ENCODE measurements around the gene HEPHL1.

HEPHL1 gene

DNA sequence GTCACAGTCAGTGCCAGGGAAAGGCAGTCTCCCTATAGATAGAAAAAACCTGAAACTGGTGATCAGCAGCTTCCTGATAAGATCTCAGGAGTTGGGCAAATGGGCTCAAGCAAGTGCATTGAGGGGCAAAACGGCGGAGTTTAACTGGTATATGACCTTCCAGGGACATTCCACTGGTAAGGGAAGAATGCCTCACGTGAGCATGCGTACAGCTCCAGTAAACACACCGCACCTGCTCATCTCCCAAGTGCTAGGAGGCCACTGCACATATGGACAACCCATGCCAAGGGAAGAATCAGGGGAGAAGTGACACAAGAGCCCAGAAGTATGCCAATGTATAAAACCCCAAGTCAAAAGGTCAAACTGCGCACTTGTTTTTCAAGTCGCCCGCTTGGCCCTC is 11.6 kb downstream of the HEPHL1 start:
- no peaks in the 10 kb centered on the region for H3K36me3 Mint-ChIP-seq (ENCODE audit: low read depth)
- no peaks in the 10 kb centered on the region for H3K9me3 Mint-ChIP-seq
- no peak overlapping the region for H3K4me3 Mint-ChIP-seq
- H3K27ac Mint-ChIP-seq: no peak overlapping the region
- H3K27me3 Mint-ChIP-seq: peaks cover 8% of the 10 kb centered on the region
- no peaks in the 10 kb centered on the region for H3K4me1 Mint-ChIP-seq (ENCODE audit: low read depth)

DNA sequence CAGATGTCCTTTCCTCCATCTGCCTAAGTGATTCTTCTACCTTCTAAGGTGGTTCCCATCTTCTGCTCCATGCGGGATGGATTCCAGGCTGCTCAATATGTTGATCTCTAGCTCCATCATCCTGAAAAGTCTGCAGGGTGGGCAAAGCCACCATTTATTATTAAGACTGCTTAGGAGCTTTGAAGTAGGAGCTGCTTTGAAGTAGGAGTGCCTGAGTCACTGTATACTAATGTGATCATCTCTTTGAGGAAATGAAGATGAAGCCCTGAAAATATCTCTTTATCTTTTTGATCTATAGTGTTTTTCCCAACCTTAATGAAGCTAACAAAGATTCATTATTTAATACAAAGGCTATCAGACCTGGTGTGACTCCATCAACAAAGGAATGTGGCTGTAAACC is 13.1 kb downstream of the HEPHL1 start:
- Mint-ChIP-seq H3K4me1 (ENCODE audit: low read depth) (no peaks in the 10 kb centered on the region), H3K36me3 (ENCODE audit: low read depth) (no peaks in the 10 kb centered on the region), H3K9me3 (no peaks in the 10 kb centered on the region), H3K4me3 (no peak overlapping the region), H3K27me3 (peaks cover 5% of the 10 kb centered on the region), H3K27ac (no peak overlapping the region)

DNA sequence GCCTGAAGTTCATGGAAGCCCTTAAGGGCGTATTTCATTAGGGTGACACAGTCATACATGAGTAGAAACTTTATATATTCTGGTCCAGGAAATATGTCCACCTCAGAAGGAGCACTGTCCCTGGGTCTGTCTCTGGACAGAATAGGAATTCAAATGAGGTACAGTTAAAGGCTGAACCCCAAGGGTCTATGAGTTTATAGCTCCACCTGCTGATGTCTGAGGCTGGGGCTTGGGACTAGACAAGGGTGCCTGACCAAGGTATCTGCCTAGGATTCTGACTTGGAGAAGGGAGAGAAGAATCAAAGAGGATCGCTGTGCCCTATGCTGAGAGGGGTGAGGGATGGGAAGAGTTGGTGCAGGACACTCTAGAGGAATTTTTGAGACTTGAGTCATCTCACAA is 14.9 kb downstream of the HEPHL1 start:
- Mint-ChIP-seq H3K4me3 (no peak overlapping the region), H3K4me1 (ENCODE audit: low read depth) (no peaks in the 10 kb centered on the region), H3K27ac (no peak overlapping the region), H3K9me3 (no peaks in the 10 kb centered on the region), H3K27me3 (peaks cover 5% of the 10 kb centered on the region), H3K36me3 (ENCODE audit: low read depth) (no peaks in the 10 kb centered on the region)

DNA sequence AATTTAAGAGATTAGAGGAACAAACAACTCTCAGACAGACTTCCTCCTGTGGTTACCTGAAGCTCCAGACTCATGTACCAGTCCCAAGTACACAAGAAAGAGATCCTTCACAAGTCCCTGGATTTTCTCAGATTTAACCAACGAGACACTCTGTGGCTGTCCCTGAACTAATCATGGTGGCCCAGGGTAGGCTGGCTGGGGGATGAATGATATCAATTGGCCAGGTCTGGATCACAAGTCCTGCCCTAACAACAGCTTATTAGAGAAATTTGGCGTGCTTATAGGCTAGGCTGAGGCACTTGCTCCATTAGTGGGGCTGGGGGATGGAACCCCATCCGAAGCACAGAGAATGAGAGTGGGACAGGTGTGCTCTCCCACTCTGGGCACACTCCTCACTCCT is 22.1 kb downstream of the HEPHL1 start:
- no peak overlapping the region for H3K4me3 Mint-ChIP-seq
- no peak overlapping the region for H3K27ac Mint-ChIP-seq
- no peaks in the 10 kb centered on the region for H3K4me1 Mint-ChIP-seq (ENCODE audit: low read depth)
- H3K9me3 Mint-ChIP-seq: no peaks in the 10 kb centered on the region
- H3K36me3 Mint-ChIP-seq (ENCODE audit: low read depth): no peaks in the 10 kb centered on the region
- H3K27me3 Mint-ChIP-seq: no peaks in the 10 kb centered on the region

DNA sequence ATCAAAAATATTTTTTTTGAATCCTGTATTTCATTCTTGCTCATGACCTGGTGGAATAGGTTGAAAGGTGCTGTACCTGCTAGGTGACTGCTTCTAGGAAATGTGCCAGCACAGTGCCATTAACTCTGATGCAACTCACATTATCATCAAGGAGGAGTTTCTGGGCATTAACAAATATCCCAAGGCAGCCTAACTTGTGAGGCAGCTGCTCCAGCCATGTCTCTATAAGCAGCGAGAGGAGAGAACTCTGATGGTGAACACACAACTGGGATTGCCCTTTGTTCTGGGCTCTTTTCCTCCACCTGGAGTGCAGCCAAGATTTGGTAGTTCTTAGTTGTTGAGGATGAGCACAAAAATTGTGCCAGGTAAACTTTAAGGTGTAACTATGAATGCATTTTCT is 25.6 kb downstream of the HEPHL1 start:
- Mint-ChIP-seq H3K27me3 (no peaks in the 10 kb centered on the region), H3K36me3 (ENCODE audit: low read depth) (no peaks in the 10 kb centered on the region), H3K27ac (no peak overlapping the region), H3K4me1 (ENCODE audit: low read depth) (no peaks in the 10 kb centered on the region), H3K9me3 (no peaks in the 10 kb centered on the region), H3K4me3 (no peak overlapping the region)

DNA sequence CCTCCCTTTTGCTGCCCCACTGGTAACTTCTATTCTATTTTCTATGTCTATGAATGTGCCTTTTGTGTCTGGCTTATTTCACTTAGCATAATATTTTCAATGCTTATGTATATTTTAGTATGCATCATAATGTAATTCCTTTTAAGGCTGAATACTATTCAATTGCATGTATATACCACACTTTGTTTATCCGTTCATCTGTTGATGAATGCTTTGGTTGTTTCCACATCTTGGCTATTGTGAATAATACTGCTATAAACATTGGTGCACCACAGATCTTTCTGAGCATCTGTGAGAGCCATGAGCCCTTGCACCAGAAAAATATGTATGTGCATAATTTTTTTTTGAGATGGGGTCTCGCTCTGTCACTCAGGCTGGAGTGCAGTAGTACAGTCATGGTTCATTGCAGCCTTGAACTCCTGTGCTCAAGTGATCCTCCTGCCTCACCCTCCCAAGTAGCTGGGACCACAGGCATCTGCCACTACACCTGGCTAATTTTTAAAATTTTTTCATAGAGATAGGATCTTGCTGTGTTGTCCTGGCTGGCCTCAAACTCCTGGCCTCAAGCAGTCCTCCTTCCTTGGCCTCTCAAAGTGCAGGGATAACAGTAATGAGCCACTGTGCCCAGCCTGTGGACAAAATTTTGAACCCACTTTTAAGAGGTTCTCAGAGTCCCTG is 27.0 kb downstream of the HEPHL1 start:
- no peak overlapping the region for H3K4me3 Mint-ChIP-seq
- H3K27ac Mint-ChIP-seq: no peak overlapping the region
- H3K4me1 Mint-ChIP-seq (ENCODE audit: low read depth): no peaks in the 10 kb centered on the region
- H3K36me3 Mint-ChIP-seq (ENCODE audit: low read depth): no peaks in the 10 kb centered on the region
- H3K27me3 Mint-ChIP-seq: peaks cover 11% of the 10 kb centered on the region
- no peaks in the 10 kb centered on the region for H3K9me3 Mint-ChIP-seq

DNA sequence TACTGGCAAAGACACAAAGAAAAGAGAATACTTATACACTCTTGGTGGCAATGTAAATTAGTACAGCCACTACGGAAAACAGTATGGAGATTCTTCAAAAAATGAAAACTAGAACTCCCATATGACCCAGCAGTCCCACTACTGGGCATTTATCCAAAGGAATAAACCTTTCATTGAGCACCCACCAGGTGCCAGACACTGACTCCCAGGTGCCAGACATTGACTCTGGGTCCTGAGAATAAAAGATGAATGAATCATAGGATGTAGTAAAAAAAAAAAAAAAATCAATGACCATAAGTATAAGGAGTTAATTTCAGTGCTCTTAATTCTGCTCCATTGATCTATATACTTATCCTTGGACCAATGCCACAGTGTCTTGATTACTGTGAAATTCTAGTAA is 28.2 kb downstream of the HEPHL1 start:
- H3K36me3 Mint-ChIP-seq (ENCODE audit: low read depth): no peaks in the 10 kb centered on the region
- peaks cover 14% of the 10 kb centered on the region for H3K27me3 Mint-ChIP-seq
- H3K27ac Mint-ChIP-seq: no peak overlapping the region
- H3K4me1 Mint-ChIP-seq (ENCODE audit: low read depth): no peaks in the 10 kb centered on the region
- no peaks in the 10 kb centered on the region for H3K9me3 Mint-ChIP-seq
- no peak overlapping the region for H3K4me3 Mint-ChIP-seq

DNA sequence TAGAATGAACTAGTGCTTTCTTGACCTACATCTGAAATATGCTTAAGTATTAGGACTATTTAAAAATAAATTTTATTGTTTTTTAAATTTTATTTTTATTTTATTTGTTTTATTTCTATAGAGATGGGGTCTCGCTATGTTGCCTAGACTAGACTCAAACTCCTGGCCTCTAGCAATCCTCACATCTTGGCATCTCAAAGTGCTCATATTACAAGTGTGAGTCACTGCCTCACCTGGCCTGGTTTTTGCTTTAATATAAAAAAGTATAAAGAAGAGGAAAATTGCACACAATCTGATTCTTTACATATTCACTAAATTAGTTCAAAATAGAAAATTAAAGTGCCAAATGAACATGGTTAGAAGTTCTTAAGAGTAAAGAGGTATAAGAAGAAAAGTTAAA is 37.5 kb downstream of the HEPHL1 start:
- Mint-ChIP-seq H3K4me3 (no peak overlapping the region), H3K27me3 (peaks cover 9% of the 10 kb centered on the region), H3K36me3 (ENCODE audit: low read depth) (no peaks in the 10 kb centered on the region), H3K27ac (no peak overlapping the region), H3K9me3 (no peaks in the 10 kb centered on the region), H3K4me1 (ENCODE audit: low read depth) (no peaks in the 10 kb centered on the region)

DNA sequence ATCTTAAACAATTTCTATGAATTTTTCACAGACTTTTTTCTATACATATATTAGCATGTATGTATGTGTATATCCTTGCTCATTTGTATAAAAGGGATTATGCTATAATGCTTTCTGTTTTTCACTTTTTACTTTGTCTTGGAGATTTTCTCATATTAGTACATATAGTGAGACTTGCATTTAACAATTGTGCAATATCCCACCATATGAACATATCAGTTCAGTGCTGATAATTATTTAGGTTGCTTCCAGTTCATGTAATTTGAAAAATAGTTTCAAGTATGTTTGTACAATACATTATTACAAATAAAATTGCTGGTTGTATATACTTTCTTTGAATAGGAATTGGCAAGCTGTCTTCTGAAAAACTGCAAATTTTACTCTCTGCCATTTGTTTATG is 37.9 kb downstream of the HEPHL1 start:
- H3K27me3 Mint-ChIP-seq: peaks cover 9% of the 10 kb centered on the region
- no peak overlapping the region for H3K27ac Mint-ChIP-seq
- no peaks in the 10 kb centered on the region for H3K4me1 Mint-ChIP-seq (ENCODE audit: low read depth)
- no peak overlapping the region for H3K4me3 Mint-ChIP-seq
- no peaks in the 10 kb centered on the region for H3K9me3 Mint-ChIP-seq
- H3K36me3 Mint-ChIP-seq (ENCODE audit: low read depth): no peaks in the 10 kb centered on the region

DNA sequence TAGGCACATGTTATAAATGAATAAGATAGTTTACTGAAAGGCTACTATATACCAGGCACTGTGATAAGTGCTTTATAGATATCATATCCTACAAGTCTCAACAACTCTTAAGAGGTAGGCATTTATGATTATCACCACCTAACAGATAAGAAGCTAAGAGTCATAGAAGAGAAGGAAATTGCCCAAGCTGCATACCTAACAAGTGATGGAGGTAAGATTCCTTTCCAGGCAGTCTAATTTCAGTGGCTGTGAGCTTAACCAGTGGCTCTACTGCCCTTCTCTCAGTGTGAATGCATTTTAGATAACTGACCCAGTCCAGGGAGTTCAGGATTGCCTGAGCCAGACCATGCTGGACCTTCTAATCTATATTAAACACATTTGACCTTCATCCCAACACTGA is 39.2 kb downstream of the HEPHL1 start:
- no peaks in the 10 kb centered on the region for H3K4me1 Mint-ChIP-seq (ENCODE audit: low read depth)
- no peaks in the 10 kb centered on the region for H3K9me3 Mint-ChIP-seq
- H3K36me3 Mint-ChIP-seq (ENCODE audit: low read depth): no peaks in the 10 kb centered on the region
- H3K4me3 Mint-ChIP-seq: no peak overlapping the region
- H3K27me3 Mint-ChIP-seq: peaks cover 9% of the 10 kb centered on the region
- H3K27ac Mint-ChIP-seq: no peak overlapping the region

DNA sequence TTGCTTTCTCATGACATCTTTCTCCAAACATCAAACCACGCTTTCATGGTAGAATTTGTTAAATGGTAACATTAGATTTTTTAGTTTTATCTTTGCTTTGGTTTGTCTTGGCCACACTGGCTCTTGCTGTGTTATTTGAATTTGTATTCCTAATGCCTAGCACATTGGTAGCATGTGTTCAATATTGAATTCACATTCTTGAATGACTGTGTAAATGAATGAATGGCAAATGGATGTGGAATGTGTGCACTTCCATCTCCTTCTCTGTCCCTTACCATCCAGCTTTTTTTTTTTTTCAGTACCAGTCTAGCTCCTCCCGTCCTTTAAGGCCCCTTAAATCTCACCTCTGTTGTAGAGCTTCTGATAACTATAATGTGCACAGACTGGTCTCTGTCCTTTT is 41.2 kb downstream of the HEPHL1 start:
- Mint-ChIP-seq H3K4me3 (no peak overlapping the region), H3K27ac (no peak overlapping the region), H3K9me3 (no peaks in the 10 kb centered on the region), H3K36me3 (ENCODE audit: low read depth) (no peaks in the 10 kb centered on the region), H3K27me3 (peaks cover 9% of the 10 kb centered on the region), H3K4me1 (ENCODE audit: low read depth) (no peaks in the 10 kb centered on the region)

DNA sequence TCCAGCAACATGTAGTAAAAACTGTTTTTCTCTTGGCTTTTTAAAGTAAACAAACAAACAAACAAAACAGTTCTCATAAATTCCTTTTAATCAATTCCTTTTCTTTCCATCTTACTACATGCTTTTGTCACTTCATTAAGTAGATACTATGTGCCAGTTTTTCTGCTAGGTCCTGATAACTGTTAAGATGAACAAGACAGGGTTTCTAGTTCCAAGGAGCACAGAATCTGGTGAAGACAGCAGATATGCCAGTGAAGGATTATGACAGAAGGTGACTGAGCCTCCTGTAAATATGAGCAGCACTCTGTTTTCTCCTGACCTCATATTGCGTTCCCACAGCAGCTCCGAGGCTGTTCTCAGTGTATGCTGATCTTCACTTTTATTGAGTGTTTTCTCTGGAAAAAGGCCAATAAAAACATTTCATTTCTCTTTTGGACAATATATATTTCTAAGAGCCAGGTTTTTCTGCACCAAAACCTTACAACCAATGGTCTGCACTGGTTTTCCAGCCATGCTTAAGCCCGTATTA is 45.8 kb downstream of the HEPHL1 start:
- H3K36me3 Mint-ChIP-seq (ENCODE audit: low read depth): no peaks in the 10 kb centered on the region
- no peak overlapping the region for H3K4me3 Mint-ChIP-seq
- no peaks in the 10 kb centered on the region for H3K27me3 Mint-ChIP-seq
- H3K27ac Mint-ChIP-seq: no peak overlapping the region
- H3K9me3 Mint-ChIP-seq: no peaks in the 10 kb centered on the region
- no peaks in the 10 kb centered on the region for H3K4me1 Mint-ChIP-seq (ENCODE audit: low read depth)

DNA sequence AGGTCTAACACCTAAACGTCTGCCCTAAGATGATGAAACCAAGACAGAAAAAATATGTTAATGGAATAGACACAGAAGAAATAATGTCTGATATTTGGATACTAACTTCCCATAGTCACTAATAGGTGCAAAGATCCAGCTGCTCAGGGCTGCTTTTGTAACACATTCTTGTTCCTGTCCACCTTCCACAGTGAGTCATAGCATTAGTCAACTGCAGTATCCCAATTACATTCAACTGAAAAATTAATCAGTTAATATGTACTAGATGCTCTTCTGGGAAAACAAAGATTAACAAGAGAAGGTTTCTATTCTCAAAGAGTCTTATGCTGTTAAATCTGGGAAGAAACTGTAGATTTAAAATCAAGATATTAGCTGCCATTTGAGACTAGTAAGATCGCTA is 47.6 kb downstream of the HEPHL1 start:
- Mint-ChIP-seq H3K27ac (no peak overlapping the region), H3K27me3 (no peaks in the 10 kb centered on the region), H3K9me3 (no peaks in the 10 kb centered on the region), H3K36me3 (ENCODE audit: low read depth) (no peaks in the 10 kb centered on the region), H3K4me3 (no peak overlapping the region), H3K4me1 (ENCODE audit: low read depth) (no peaks in the 10 kb centered on the region)

DNA sequence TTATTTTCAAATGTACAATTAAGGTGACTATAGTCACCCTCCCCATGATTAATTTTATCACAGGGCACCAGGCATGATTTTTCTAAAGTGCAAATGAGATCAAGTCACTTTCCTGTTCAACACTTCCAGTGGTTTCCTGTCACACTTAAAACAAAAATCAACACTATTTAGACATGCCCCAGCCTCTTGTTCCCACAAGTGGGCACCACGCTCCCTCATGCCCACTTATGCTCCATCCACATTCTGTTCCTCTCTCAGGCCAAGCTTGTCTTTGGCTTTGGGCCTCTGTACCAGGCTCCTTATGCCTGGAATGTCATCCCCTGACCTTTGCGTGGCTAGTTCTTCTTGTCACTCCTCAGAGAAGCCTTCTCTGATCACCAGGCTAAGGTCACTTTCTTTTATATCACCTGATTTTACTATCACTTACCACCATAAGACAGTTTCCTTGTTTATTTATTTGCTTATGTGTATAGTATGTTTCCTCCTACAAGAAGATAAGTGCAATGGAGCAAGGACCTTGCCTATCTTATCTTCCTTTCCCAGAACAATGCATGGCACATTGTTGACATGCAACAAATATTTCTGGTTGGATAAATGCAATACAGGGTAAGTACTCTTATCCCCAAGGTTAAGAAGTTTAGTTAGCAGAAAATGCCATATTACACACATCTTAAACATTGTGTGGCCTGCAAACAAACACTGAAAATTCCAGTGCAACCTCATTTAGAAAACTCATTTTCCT is 56.6 kb downstream of the HEPHL1 start:
- no peaks in the 10 kb centered on the region for H3K4me1 Mint-ChIP-seq (ENCODE audit: low read depth)
- H3K4me3 Mint-ChIP-seq: no peak overlapping the region
- peaks cover 11% of the 10 kb centered on the region for H3K27me3 Mint-ChIP-seq
- H3K27ac Mint-ChIP-seq: no peak overlapping the region
- no peaks in the 10 kb centered on the region for H3K36me3 Mint-ChIP-seq (ENCODE audit: low read depth)
- H3K9me3 Mint-ChIP-seq: no peaks in the 10 kb centered on the region

DNA sequence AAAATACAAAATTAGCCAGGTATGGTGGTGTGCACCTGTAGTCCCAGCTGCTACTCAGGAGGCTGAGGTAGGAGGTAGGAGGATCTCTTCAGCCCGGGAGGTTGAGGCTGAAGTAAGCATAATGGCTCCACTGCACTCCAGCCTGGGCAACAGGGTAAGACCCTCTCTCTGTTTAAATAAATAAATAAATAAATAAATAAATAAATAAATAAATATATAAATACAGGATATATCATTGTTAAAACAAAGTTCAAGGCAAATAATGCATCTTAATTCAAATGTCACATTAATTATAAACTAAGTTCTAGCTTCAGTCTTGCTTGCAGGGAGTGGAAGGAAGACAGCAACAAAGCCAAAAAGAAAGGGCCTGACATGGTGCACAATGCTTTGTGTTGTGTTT is 63.0 kb downstream of the HEPHL1 start:
- Mint-ChIP-seq H3K4me1 (ENCODE audit: low read depth) (no peaks in the 10 kb centered on the region), H3K27ac (no peak overlapping the region), H3K4me3 (no peak overlapping the region), H3K36me3 (ENCODE audit: low read depth) (no peaks in the 10 kb centered on the region), H3K9me3 (no peaks in the 10 kb centered on the region), H3K27me3 (peaks cover 25% of the 10 kb centered on the region)

DNA sequence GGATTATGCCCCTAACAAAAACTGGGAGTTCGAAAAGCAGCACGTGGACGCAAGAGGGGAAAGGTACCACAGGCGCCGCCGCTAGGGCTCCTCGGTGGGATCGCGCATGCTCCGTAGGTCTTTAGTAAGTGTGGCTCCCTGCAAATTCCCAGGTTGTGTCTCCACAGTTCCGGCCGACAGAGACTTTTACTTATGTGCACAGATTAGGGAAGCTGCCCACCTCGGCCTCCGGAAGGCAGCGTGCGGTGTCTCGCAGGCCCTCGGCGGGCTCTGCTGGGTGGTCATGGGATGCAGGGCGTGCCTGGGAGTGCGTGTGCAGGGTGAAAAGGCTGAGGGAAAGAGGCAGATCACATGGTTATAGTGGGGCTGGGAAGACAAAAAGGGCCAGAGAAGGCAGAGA is 67.8 kb downstream of the HEPHL1 start:
- peaks cover 10% of the 10 kb centered on the region for H3K27me3 Mint-ChIP-seq
- H3K36me3 Mint-ChIP-seq (ENCODE audit: low read depth): no peaks in the 10 kb centered on the region
- no peak overlapping the region for H3K27ac Mint-ChIP-seq
- H3K4me1 Mint-ChIP-seq (ENCODE audit: low read depth): no peaks in the 10 kb centered on the region
- peaks cover 4% of the 10 kb centered on the region for H3K9me3 Mint-ChIP-seq
- H3K4me3 Mint-ChIP-seq: no peak overlapping the region

Data from stimulated activated naive CD8-positive, alpha-beta T cell treated with anti-CD3 and anti-CD28 coated beads, Interleukin-15, Interleukin-2, amounts not matched to agents 100 ng/mL and 50 ng/mL, for 24 hours (primary cell).